WERI-Rb-1 (cell line): ENCODE data around the gene RBM12.

ENCODE experiments used
- DNase-seq: peaks from one replicate; pipeline ENCODE4 v3.0.0-alpha.2; 2020
- H3K27ac ChIP-seq: fragments of 250-450 bp; sonication (Bioruptor Pico); 2 replicates; pipeline ENCODE4 v1.5.1; 2020; ENCODE audit warnings: mild to moderate bottlenecking, moderate library complexity
- H3K27me3 ChIP-seq: fragments of 250-450 bp; sonication (Bioruptor Pico); 2 replicates; pipeline ENCODE4 v1.5.1; 2021; ENCODE audit warnings: mild to moderate bottlenecking, low read depth, moderate library complexity; ENCODE audit not compliant: insufficient read depth, severe bottlenecking
- H3K36me3 ChIP-seq: fragments of 250-450 bp; sonication (Bioruptor Pico); 2 replicates; pipeline ENCODE4 v1.5.1; 2020; ENCODE audit warnings: mild to moderate bottlenecking, moderate library complexity
- H3K4me3 ChIP-seq: 2 replicates; pipeline ENCODE4 v1.5.1; 2011; ENCODE audit warnings: low read depth, mild to moderate bottlenecking, control low read depth, low read length
- H3K9me3 ChIP-seq: fragments of 250-450 bp; sonication (Bioruptor Pico); 2 replicates; pipeline ENCODE4 v1.5.1; 2021; ENCODE audit warnings: mild to moderate bottlenecking, moderate library complexity; ENCODE audit not compliant: severe bottlenecking
- TF ChIP-seq, protein P1 (sequence below): IDR thresholded peaks from 2 replicates; pipeline ENCODE4 v1.5.1; 2011; ENCODE audit warnings: low read depth, mild to moderate bottlenecking, control low read depth, inconsistent platforms, low read length

The RBM12 gene

DNA sequence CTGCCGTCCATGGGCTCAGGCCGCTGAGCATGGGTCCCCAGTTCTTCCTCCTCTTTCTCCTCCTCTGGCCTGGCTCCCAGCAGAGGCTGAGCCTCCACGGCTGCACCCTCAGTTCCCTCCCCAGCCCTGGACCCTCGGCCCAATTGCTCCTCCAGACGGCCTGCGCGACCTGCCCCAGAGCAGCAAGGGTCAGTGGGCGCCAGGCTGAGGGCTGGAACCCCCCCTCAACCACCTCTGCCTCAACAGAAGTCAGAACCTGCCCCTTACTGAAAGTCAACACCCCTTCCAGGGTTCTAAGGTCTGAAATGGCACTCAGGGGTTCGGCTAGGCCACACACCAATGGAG is 65.0 kb downstream of the RBM12 start:
- Histone ChIP-seq H3K27ac (no peak overlapping the region), H3K27me3 (no peaks in the 10 kb centered on the region), H3K4me3 (no peak overlapping the region), H3K9me3 (no peaks in the 10 kb centered on the region), H3K36me3 (no peaks in the 10 kb centered on the region)
- no peak for DNase-seq
- TF ChIP-seq, protein P1, sequence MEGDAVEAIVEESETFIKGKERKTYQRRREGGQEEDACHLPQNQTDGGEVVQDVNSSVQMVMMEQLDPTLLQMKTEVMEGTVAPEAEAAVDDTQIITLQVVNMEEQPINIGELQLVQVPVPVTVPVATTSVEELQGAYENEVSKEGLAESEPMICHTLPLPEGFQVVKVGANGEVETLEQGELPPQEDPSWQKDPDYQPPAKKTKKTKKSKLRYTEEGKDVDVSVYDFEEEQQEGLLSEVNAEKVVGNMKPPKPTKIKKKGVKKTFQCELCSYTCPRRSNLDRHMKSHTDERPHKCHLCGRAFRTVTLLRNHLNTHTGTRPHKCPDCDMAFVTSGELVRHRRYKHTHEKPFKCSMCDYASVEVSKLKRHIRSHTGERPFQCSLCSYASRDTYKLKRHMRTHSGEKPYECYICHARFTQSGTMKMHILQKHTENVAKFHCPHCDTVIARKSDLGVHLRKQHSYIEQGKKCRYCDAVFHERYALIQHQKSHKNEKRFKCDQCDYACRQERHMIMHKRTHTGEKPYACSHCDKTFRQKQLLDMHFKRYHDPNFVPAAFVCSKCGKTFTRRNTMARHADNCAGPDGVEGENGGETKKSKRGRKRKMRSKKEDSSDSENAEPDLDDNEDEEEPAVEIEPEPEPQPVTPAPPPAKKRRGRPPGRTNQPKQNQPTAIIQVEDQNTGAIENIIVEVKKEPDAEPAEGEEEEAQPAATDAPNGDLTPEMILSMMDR: no peak
